Coronary artery (tissue), 2 donors: Measurements from ENCODE around the gene NEU4.
"Not testable (repeated sequence)": the region's sequence is repeated elsewhere in the genome, so short reads cannot be mapped to it uniquely, and the experiment has no call there.

ENCODE experiments used
- DNase-seq: peaks from one replicate; pipeline ENCODE4 v3.0.0-alpha.2; 2017; ENCODE audit warnings: low spot score
- H3K27ac ChIP-seq, 2 donors: fragments of 200-600 bp; sonication (generic); one replicate each; pipeline ENCODE4 v1.5.1; 2016 to 2019
- H3K4me3 ChIP-seq: fragments of 200-600 bp; sonication (generic); 2 replicates; pipeline ENCODE4 v1.5.1; 2016; ENCODE audit warnings: mild to moderate bottlenecking, moderate library complexity
- CTCF ChIP-seq: fragments of 200-600 bp; sonication (generic); IDR thresholded peaks from one replicate; pipeline ENCODE4 v1.5.1; 2019; ENCODE audit warnings: antibody characterized with exemption

NEU4 gene

GRCh38 chr2:241798081-241798630, 10.8 kb upstream of the NEU4 start:
- no peak for DNase-seq
- no peak overlapping the region for H3K4me3 ChIP-seq
- no peak for TF ChIP-seq CTCF
- H3K27ac ChIP-seq = no peak overlapping the region

DNA sequence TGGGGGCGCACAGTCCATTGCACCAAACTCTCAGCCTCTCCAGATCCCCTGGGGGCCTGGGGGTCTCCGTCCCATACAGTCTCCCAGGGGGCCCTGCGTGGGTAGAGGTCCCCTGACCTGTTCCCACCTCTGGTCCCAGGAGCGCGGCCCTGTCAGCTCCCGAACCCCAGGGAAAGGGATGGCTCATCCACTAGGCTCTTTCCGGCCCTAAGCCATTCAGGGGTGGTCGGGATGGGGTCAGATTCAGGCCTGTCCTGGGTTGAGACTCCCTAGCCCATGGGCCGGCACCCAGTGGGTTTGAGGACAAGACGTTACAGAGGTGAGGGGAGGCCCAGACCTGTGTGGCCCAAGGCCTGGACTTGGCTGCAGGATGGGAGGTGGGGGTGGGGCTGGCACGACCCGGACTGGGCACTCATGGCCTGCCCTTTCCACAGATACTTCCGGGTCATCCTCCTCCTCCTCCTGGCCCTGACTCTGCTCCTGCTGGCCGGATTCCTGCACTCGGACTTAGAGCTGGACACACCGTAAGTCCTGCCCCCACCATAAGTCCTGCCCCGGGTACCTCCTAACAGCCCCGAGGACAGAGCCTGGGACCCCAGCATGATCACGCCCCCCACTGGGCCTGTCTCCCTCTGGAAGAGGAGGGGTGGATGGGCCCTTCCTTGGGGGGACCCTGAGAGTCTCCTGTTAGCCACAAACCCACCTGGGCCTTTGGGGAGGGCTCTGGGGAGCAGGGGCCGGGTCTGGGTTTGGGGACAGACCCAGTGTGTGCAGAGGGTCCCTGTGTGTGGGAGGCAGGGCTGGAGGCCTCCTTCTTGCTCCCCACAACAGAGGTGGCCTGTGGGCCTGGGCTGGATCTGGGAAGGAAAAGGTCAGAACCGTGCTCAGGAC, 10.1 kb upstream of the NEU4 start:
- no peak overlapping the region for H3K4me3 ChIP-seq
- peak; percentile 69 for DNase-seq
- H3K27ac ChIP-seq = no peak overlapping the region
- no peak for TF ChIP-seq CTCF

- no peak for TF ChIP-seq CTCF
- DNase-seq = no peak
- Histone ChIP-seq H3K4me3 (no peak overlapping the region), H3K27ac (no peak overlapping the region)
Measured at GRCh38 chr2:241799522-241800197, 9.3 kb upstream of the NEU4 start.

DNA sequence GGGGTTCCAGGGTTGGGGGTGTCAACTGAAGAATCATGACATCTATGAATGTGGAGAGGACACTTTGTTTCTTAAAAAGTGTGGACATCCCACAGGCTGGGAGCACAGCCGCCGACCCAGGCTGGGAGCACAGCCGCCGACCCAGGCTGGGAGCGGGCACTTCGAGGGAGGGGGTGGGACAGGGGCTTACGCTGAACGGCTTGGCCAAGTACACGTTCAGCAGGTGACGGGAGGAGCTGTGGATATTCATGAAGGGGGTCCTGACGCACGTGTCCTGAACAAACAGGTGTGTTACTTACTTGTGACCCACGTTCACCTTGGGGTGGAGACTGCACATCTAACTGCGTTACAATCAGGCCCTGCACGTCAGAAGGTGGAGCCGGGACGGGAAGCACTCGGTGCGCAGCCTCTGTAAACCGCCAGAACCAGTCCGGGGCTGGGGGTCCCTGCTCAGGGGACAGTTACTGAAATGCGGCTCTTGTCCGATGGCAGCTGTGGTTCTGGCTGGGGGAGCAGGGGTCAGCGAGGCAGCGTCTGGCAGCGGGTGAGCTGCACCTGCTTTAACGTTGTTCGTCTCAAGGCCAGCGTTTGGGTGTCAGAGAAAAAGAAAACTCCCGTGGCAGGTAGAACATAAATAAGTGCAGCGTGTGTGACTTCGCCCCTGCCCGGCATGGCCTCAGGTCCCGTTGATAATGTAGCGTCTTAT, 8.6 kb upstream of the NEU4 start:
- DNase-seq, H3K4me3 ChIP-seq, H3K27ac ChIP-seq: not testable (repeated sequence)

- DNase-seq = no peak
- no peak for TF ChIP-seq CTCF
- H3K27ac ChIP-seq = no peak overlapping the region
Measured at GRCh38 chr2:241801611-241802420, 7.2 kb upstream of the NEU4 start.

DNA sequence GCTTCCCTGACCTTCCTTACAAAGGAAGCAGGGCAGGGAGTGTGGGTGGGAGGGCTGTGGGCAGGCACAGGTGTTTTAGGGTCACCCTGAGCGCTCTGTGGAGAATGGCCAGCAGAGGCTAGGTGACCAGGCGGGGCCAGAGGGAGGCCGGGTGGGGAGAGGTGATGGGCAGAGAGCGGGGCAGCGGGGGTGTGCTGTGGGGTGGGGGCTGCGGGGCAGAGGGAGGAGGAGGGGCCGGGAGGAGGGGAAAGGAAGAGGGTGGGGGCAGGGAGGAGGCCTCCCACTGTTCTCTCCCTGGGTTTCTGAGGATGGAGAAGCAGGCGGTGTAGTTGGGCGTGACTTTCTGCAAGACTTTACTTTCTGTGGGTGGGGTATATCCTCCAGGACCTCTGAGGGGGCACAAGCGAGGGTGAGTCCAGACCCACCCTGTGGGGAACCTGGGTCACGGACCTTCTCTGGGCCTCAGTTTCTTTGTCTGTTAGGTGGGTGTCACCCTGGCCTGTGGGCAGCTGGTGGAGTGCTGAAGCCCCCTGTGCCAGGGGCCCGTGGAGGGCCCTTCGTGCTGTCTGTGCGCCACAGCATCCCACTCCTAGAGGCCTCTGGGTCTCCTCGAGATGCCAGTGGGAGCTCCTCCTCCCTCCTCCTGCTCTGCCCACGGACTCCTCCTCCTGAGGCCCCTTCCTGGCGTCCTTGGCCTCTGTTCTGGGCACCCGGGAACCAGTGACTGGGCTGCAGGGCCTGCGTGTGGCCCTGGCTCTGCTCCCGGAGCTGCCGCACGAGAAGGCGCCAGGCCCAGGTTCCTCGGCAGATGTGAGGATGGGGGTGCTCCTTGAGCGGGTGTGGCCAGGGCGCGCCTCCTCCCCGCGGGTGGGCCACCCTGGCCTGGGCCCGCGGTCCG, 6.3 kb upstream of the NEU4 start:
- TF ChIP-seq CTCF = no peak
- DNase-seq = peak; percentile 69
- H3K27ac ChIP-seq = no peak overlapping the region
- H3K4me3 ChIP-seq = peak overlapping the region; percentile 77

More at GRCh38 chr2:241801611-241802420, 7.2 kb upstream of the NEU4 start:
- H3K4me3 ChIP-seq = no peak overlapping the region
